ENCODE data around the gene EHD1.

The EHD1 gene

GRCh38 chr11:64890522-64890939 is 12.1 kb upstream of the EHD1 start:
- no peak for DNase-seq

GRCh38 chr11:64888729-64889511 is 10.5 kb upstream of the EHD1 start:
- no peak for DNase-seq

GRCh38 chr11:64888406-64888728 is 9.9 kb upstream of the EHD1 start:
- DNase-seq = no peak

GRCh38 chr11:64887757-64888405 is 9.5 kb upstream of the EHD1 start:
- peak; percentile 73 to 81 for DNase-seq

GRCh38 chr11:64887234-64887756 is 8.9 kb upstream of the EHD1 start:
- no peak for DNase-seq

GRCh38 chr11:64885367-64886286 is 7.2 kb upstream of the EHD1 start:
- DNase-seq = peak; percentile 92 to 96

- DNase-seq = no peak
Measured at GRCh38 chr11:64884019-64884418, 5.6 kb upstream of the EHD1 start.

- no peak for DNase-seq
Measured at GRCh38 chr11:64883575-64883974, 5.2 kb upstream of the EHD1 start.

GRCh38 chr11:64882243-64882642 is 3.8 kb upstream of the EHD1 start:
- DNase-seq = no peak

- no peak for DNase-seq
Measured at GRCh38 chr11:64881476-64881875, 3.1 kb upstream of the EHD1 start.

GRCh38 chr11:64880240-64881001 is 2.0 kb upstream of the EHD1 start:
- peak; percentile 21 to 46 for DNase-seq

GRCh38 chr11:64879244-64879900 is 951 bp upstream of the EHD1 start:
- DNase-seq = peak; percentile 82 to 90

GRCh38 chr11:64878223-64878493 is 263 bp downstream of the EHD1 start:
- no peak for DNase-seq

- DNase-seq = peak in 1 of 2 donors; percentile 36
Measured at GRCh38 chr11:64877390-64878222, 815 bp downstream of the EHD1 start.

- DNase-seq = no peak
Measured at GRCh38 chr11:64876835-64877341, 1.5 kb downstream of the EHD1 start.

- no peak for DNase-seq
Measured at GRCh38 chr11:64876229-64876750, 2.1 kb downstream of the EHD1 start.

- no peak for DNase-seq
Measured at GRCh38 chr11:64875369-64876228, 2.8 kb downstream of the EHD1 start.

GRCh38 chr11:64874308-64875240 is 3.8 kb downstream of the EHD1 start:
- DNase-seq = peak; percentile 25 to 42
